Measurements from ENCODE around the gene PAK4.

- TF ChIP-seq CTCF (IDR thresholded peaks at IDR 0.05; ENCODE audit: low read depth, low read length) (no peak), POLR2A (IDR thresholded peaks at IDR 0.05; ENCODE audit: extremely low read depth, insufficient read length) (no peak), MYC (IDR thresholded peaks at IDR 0.05; ENCODE audit: low read depth, low read length) (no peak)
Observed at GRCh38 chr19:39137131-39137530, 11.5 kb downstream of the PAK4 start.

Measured in NB4 (cell line).